GM10248 (cell line): ENCODE measurements around the gene CCDC92B.
"Not testable (repeated sequence)": the region's sequence is repeated elsewhere in the genome, so short reads cannot be mapped to it uniquely, and the experiment has no call there.

ENCODE experiments used
- CTCF ChIA-PET: fragments of 300-600 bp; sonication (Branson Sonifier 250); formaldehyde crosslinking; extraction: SDS; loops from one replicate; lab custom pipeline; 2021; ENCODE audit warnings: antibody characterized with exemption; lab: Yijun Ruan, JAX
- POLR2A ChIA-PET: fragments of 350-650 bp; sonication (Branson Sonifier 250); formaldehyde crosslinking; extraction: SDS; loops from one replicate; lab custom pipeline; 2020; ENCODE audit warnings: antibody characterized with exemption; lab: Yijun Ruan, JAX
- DNase-seq: peaks from one replicate; pipeline ENCODE4 v3.0.0; 2012; ENCODE audit errors: extremely low spot score
- TF ChIP-seq, protein P1 (sequence below): IDR thresholded peaks from 2 replicates; pipeline ENCODE4 v1.5.1; 2012; ENCODE audit warnings: mild to moderate bottlenecking, low read depth; ENCODE audit errors: extremely low read depth, missing control alignments, control extremely low read depth

Gene CCDC92B

DNA sequence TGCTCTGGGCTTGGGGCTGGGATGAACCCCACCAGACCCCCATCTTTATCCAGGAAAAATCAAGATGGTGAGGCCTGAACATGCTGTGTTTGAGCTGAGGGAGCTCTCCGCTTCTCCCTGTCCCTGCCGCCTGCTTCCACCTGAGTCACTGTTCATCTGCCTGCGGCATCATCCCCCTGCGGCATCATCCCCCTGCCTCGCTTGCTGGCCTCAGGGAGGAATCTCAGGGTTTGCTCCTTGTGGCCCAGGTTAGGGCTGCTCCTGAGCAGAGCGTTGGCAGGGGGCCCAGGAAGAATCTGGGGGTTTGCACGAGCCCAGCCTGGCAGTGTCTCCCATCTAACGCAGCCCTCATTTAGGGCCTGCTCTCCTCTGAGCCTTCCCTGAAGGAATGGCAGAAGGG is 35.4 kb upstream of the CCDC92B start:
- TF ChIP-seq, protein P1, sequence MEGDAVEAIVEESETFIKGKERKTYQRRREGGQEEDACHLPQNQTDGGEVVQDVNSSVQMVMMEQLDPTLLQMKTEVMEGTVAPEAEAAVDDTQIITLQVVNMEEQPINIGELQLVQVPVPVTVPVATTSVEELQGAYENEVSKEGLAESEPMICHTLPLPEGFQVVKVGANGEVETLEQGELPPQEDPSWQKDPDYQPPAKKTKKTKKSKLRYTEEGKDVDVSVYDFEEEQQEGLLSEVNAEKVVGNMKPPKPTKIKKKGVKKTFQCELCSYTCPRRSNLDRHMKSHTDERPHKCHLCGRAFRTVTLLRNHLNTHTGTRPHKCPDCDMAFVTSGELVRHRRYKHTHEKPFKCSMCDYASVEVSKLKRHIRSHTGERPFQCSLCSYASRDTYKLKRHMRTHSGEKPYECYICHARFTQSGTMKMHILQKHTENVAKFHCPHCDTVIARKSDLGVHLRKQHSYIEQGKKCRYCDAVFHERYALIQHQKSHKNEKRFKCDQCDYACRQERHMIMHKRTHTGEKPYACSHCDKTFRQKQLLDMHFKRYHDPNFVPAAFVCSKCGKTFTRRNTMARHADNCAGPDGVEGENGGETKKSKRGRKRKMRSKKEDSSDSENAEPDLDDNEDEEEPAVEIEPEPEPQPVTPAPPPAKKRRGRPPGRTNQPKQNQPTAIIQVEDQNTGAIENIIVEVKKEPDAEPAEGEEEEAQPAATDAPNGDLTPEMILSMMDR, result no peak
- no peak for DNase-seq
- POLR2A ChIA-PET, result no interaction called here
- CTCF ChIA-PET, result no interaction called here

DNA sequence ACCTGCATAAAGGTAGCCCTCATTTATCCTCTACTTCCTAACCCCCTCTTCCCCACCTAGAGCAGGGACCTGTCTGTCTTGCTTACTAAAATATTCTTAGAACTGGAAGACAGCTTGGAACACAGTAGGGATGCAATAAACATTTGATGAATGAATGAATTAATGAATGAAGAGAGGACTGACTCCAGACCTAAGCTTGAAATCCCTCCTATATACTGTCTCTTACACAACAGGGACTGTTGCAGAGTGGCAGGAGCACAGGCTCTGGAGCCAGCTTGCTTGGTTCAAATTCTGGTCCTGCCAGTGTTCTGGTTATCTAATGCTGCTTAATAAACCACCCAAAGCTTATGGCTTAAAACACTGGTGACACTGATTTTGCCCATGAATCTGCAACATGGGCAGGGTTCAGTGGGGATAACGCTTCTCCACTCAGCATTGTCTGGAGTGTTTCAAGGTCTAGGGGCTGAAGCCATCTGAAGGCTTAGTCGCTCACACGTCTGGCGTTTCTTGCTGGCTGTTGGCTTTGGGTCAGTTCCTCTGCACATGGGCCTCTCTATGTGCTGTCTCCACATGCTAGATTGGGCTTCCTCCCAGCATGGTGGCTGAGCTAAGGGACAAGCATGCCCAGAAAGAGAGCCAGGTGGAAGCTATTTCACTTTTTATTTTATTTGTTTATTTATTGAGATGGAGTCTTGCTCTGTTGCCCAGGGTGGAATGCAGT is 34.0 kb upstream of the CCDC92B start:
- ChIA-PET POLR2A (interaction anchor here (0.6 kb wide), 1 partner anchor 71 kb away, joined by 5 read pairs; no protein-coding TSS in a partner anchor), CTCF (interaction anchor here (1.1 to 1.4 kb wide), 3 partner anchors 12 to 229 kb away, joined by 3 to 4 read pairs (median 3); no protein-coding TSS in a partner anchor)
- DNase-seq, result no peak
- TF ChIP-seq, protein P1, result no peak

- TF ChIP-seq, protein P1, result no peak
- POLR2A ChIA-PET, result interaction anchor here (0.5 kb wide), 1 partner anchor 182 kb away, joined by 14 read pairs; no protein-coding TSS in a partner anchor
- no peak for DNase-seq
- CTCF ChIA-PET, result no interaction called here
Observed at GRCh38 chr17:2782055-2782454, 32.6 kb upstream of the CCDC92B start.

GRCh38 chr17:2781598-2781997 is 32.1 kb upstream of the CCDC92B start:
- DNase-seq, CTCF ChIA-PET: not testable (repeated sequence)
- POLR2A ChIA-PET, result interaction anchor here (0.5 kb wide), 1 partner anchor 182 kb away, joined by 14 read pairs; no protein-coding TSS in a partner anchor

DNA sequence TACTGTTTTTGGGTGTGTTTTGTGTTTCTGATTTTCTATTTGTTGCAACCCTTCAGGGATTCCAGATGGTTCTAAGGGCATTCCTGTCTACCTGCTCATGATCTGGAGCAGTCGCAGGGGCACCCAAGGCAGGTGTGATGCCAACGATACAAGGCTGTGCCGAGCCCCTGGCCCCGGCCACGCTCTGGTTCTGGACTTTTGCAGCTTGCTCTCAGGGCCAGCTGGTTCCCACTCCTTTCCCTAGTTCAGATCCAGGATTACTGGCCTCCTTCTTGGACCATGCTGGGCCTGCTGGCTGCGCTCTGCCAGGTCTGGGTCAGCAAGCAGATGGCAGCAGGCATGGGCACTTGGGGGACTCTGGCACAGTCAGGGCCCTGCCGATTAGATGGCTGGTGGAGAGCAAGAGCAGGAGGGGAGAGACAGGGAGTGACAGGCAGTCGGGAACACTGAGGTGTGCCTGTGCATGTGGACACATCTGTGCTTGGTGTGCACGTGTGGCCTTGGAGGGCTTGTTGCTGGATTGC is 31.5 kb upstream of the CCDC92B start:
- DNase-seq, result no peak
- TF ChIP-seq, protein P1, result no peak
- ChIA-PET CTCF (no interaction called here), POLR2A (no interaction called here)

DNA sequence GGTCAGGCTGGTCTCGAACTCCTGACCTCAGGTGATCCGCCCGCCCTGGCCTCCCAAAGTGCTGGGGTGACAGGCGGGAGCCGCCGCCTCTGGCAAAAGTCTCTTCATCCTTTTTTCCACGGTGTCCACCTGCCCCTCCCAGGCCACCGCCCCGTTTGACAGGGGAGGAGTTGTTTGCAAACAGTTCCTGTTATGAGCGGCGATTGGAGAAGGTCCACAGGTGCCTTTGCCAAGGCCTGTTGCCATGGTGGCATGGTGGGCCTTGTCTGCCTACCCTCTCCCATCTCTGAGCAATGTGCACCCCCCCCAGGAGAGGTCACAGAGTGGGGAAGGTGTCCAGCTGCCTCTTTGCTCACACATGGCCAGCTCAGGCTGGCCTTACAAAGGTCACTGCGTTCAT is 30.8 kb upstream of the CCDC92B start:
- CTCF ChIA-PET, result no interaction called here
- POLR2A ChIA-PET, result no interaction called here
- TF ChIP-seq, protein P1, result no peak
- DNase-seq, result no peak

- ChIA-PET CTCF (no interaction called here), POLR2A (no interaction called here)
- DNase-seq, result no peak
- TF ChIP-seq, protein P1, result no peak
Observed at GRCh38 chr17:2779545-2779944, 30.1 kb upstream of the CCDC92B start.
